ENCODE results near the gene ARSJ. TPM values are rescaled to one million over a fixed set of nuclear protein-coding genes. Genes with fewer than 3 reads are reported as not detected.
"Not testable (repeated sequence)": the region's sequence is repeated elsewhere in the genome, so short reads cannot be mapped to it uniquely, and the experiment has no call there.

Gene ARSJ
- total RNA-seq, 1 donor = 69.5 TPM

DNA sequence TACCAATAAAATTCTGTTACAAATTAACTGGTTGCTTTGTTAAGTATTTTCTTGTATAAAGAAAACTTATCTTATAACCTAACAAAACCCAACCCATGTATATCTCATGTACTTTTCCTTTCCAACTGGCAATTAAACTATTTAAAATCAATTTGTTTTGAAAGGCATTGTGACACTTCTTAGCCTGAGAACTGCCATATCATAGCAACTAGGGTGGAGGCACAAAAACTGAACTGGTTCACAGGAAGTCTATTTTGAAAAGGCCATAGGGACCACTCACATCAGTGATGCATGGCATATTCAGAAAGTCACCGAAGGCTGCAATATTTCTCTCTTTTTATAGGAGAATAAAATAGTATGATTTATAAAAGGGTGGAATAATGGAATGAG is 40.5 kb upstream of the ARSJ start:
- no peak for DNase-seq (ENCODE audit: low read depth)
- TF ChIP-seq, protein P1, sequence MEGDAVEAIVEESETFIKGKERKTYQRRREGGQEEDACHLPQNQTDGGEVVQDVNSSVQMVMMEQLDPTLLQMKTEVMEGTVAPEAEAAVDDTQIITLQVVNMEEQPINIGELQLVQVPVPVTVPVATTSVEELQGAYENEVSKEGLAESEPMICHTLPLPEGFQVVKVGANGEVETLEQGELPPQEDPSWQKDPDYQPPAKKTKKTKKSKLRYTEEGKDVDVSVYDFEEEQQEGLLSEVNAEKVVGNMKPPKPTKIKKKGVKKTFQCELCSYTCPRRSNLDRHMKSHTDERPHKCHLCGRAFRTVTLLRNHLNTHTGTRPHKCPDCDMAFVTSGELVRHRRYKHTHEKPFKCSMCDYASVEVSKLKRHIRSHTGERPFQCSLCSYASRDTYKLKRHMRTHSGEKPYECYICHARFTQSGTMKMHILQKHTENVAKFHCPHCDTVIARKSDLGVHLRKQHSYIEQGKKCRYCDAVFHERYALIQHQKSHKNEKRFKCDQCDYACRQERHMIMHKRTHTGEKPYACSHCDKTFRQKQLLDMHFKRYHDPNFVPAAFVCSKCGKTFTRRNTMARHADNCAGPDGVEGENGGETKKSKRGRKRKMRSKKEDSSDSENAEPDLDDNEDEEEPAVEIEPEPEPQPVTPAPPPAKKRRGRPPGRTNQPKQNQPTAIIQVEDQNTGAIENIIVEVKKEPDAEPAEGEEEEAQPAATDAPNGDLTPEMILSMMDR (IDR thresholded peaks at IDR 0.05; ENCODE audit: insufficient read depth, low read depth, low read length) = no peak
- no peak overlapping the region for H3K4me3 ChIP-seq (ENCODE audit: low read depth, low read length)

DNA sequence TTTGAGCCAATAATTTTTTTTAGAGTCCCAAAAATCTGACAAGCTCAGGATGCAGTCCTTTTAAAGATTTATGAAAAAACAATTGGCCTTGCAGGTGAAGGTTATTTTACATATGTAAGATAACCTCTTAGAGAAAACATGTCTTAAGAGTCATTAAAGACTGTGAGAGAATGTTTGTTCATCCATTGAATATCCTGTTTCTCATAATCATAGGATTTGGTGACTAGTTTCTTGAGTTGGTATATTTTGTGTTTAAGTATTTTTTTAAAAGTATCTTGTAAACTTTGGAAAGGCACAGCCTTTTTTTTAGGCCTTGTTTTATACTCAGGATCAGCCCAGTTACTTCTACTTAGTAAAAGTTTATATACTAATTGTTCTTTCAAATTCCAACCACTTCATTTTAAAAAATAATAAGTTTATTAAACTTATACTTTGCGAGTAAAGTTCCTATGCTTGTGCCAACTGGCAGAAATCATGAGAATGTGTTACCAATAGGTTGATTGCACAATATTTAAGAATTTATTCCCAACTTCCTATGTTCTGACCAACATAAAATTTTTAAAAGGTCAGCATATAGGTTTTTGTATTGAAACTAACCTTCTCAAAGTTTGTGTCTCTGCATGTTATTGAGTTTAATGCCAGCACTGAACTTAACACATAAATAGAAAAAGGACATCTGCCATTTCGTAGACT is 40.0 kb upstream of the ARSJ start:
- no peak for DNase-seq (ENCODE audit: low read depth)
- TF ChIP-seq, protein P1 (IDR thresholded peaks at IDR 0.05; ENCODE audit: insufficient read depth, low read depth, low read length) = no peak
- no peak overlapping the region for H3K4me3 ChIP-seq (ENCODE audit: low read depth, low read length)

DNA sequence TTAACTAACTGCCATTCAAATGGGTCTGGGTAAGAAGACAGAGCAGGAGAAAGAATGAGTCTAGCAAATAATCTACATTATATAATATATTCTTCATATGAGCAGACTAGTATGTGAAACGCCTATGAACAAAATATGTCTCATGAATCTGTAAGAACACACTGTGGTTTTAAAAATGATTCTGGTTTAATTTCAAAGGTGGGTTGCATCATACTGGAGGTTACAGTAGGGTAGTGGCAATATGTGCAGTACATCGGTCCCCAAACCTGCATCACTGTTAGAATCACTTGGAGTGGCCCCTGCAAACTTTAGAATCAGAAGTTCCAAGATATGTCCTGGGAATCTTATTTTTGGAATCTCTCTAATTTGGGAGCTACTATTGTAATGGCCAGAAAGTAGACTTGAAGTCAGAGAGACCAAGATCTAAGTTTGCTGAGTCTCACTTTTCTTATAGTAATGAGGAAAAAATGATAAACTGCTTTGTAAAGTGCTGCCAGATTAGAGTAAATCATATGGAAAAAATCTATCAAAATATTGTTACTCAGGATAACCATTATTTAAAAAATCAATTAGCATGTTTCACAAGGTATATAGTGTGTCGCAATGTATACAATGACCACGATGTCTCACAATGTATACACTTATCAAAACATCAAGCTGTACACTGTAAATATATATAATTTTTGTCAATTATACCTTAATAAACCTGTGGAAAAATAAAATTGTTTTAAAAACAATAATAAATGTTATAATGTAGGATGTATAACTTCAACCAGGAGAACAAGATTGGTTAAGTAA is 37.9 kb upstream of the ARSJ start:
- H3K4me3 ChIP-seq (ENCODE audit: low read depth, low read length) = no peak overlapping the region
- no peak for DNase-seq (ENCODE audit: low read depth)
- TF ChIP-seq, protein P1 (IDR thresholded peaks at IDR 0.05; ENCODE audit: insufficient read depth, low read depth, low read length) = no peak

DNA sequence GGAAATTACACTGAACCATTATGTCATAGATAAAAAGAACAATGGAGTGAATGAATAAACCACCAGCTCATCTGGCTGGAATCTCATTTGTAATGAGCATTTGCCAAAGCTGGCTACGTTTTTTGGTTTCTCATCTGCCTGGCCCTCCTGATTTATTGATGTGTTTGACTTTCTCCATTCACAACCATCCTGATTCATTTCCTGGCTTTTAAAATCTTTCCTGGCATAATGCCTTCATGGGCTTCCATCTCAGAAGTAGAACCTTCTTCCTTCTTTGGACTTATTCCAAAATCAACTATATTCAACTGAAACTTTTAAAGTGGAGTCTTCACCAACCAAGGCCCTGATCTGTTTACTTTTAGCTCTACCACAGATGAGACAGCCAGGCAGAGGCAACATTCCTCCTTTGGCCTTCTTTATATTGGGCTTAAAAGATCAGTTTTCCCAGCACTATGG is 36.0 kb upstream of the ARSJ start:
- TF ChIP-seq, protein P1 (IDR thresholded peaks at IDR 0.05; ENCODE audit: insufficient read depth, low read depth, low read length) = no peak
- DNase-seq (ENCODE audit: low read depth) = peak; percentile 96
- H3K4me3 ChIP-seq (ENCODE audit: low read depth, low read length) = no peak overlapping the region

DNA sequence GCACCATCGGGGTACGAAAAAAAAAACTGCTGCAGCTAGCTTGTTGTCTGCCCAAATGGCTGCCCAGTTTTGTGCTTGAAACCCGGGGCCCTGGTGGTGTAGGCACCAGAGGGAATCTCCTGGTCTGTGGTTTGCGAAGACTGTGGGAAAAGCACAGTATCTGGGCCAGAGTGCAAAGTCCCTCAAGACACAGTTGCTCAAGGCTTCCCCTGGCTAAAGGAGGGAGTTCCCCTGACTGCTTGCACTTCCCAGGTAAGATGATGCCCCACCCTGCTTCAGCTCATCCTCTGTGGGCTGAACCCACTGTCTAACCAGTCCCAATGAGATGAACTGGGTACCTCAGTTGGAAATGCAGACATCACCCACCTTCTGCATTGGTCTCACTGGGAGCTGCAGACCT is 33.8 kb upstream of the ARSJ start:
- DNase-seq (ENCODE audit: low read depth) = not testable (repeated sequence)

DNA sequence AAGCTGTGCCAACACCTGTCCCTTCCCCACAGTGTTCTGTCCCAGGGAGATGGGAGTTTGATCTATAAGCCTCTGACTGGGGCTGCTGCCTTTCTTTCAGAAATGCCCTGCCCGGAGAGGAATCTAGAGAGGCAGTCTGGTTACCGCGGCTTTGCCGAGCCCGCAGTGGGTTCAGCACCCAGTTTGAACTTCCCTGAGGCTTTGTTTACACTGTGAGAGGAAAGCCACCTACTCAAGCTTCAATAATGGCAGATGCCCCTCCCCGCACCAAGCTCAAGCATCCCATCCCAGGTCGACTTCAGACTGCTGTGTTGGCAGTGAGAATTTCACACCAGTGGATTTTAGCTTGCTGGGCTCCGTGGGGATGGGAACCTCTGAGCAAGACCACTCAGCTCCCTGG is 33.3 kb upstream of the ARSJ start:
- TF ChIP-seq, protein P1 (IDR thresholded peaks at IDR 0.05; ENCODE audit: insufficient read depth, low read depth, low read length) = no peak
- no peak for DNase-seq (ENCODE audit: low read depth)

More for the DNA sequence above, 33.8 kb upstream of the ARSJ start:
- H3K4me3 ChIP-seq (ENCODE audit: low read depth, low read length) = not testable (repeated sequence)

More for the DNA sequence above, 33.3 kb upstream of the ARSJ start:
- H3K4me3 ChIP-seq (ENCODE audit: low read depth, low read length) = no peak overlapping the region

Data from fibroblast of villous mesenchyme (primary cell).